HepG2 (cell line): ENCODE results near the gene CSNK1A1.

ENCODE experiments used
- FOXM1 ChIP-seq: sonication (generic); formaldehyde crosslinking; IDR thresholded peaks from 2 replicates; pipeline ENCODE4 v1.5.0; 2020; ENCODE audit warnings: missing genetic modification reagents
- ZNF780A ChIP-seq: sonication (generic); formaldehyde crosslinking; IDR thresholded peaks from 2 replicates; pipeline ENCODE4 v1.8.0; 2022; ENCODE audit warnings: mild to moderate bottlenecking, missing genetic modification reagents, moderate library complexity

DNA sequence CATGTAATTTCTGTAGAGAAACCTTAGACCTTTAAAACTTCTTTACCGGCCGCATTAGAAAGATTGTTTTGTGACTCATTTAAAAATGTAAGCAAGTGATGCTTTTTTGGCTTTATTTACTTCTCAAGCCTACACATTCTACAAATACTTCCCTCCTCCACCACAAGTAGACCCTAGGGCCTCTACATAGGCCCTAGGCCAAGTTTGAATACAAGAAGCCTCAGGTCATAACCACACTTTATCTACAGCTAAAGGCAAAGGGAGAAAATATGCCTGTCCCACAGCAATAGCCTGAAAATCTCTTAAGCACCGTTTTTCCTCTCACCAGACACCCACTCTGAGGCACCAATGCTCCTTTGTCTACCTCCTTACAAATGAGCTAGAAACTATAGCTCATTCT is 53.9 kb downstream of the CSNK1A1 start:
- no peak for TF ChIP-seq FOXM1 (CRISPR knock-in tag)
- TF ChIP-seq ZNF780A (CRISPR knock-in tag), result no peak
